Endothelial cell of umbilical vein (primary cell): ENCODE data around the gene CDS2. TPM values are rescaled to one million over a fixed set of nuclear protein-coding genes. Genes with fewer than 3 reads are reported as not detected.

Source experiments
- BruUV-seq: library from RNA; stranded (reverse); fragments of 400-500 nt; replicated peaks from 2 replicates; lab custom pipeline; 2021; lab: Mats Ljungman, UMichigan
- CTCF ChIA-PET: fragments of 300-600, 350-600 bp; sonication (Branson Sonifier 250); formaldehyde crosslinking; loops from one replicate; lab custom pipeline; 2021; ENCODE audit warnings: antibody characterized with exemption, inconsistent platforms; lab: Charles Lee
- POLR2A ChIA-PET: fragments of 300-600, 350-600 bp; sonication (Branson Sonifier 250); formaldehyde crosslinking; loops from one replicate; lab custom pipeline; 2021; ENCODE audit warnings: antibody characterized with exemption, inconsistent platforms; lab: Charles Lee
- DNase-seq: peaks from one replicate; pipeline ENCODE4 v3.0.0-alpha.2; 2011; ENCODE audit warnings: low read depth, low spot score
- FAIRE-seq: peaks from 2 replicates; lab custom pipeline; 2011; peaks lifted over from hg19 to GRCh38; lab: Jason Lieb, UNC
- H2AFZ ChIP-seq: 2 replicates; pipeline ENCODE4 v1.6.0; 2012; ENCODE audit warnings: low read depth, low read length, control low read depth, inconsistent platforms
- H3K27ac ChIP-seq: 2 replicates; pipeline ENCODE4 v1.5.1; 2011; ENCODE audit warnings: low read depth, mild to moderate bottlenecking, control low read depth, low read length, moderate library complexity; ENCODE audit not compliant: insufficient read depth
- H3K27me3 ChIP-seq, 2 experiments: 2 replicates each; pipeline versions ENCODE4 v1.6.0 to v1.6.1; 2011; ENCODE audit warnings: low read length in 2 of 2, mixed read lengths in 1 of 2; ENCODE audit not compliant: control insufficient read depth in 2 of 2, insufficient read depth in 2 of 2
- H3K36me3 ChIP-seq, 2 experiments: 2 replicates in 1 of 2; 3 replicates in 1 of 2; pipeline ENCODE4 v1.5.1; 2011; ENCODE audit warnings: low read length in 2 of 2, mild to moderate bottlenecking in 1 of 2, moderate library complexity in 1 of 2; ENCODE audit not compliant: control insufficient read depth in 2 of 2, insufficient read depth in 2 of 2; ENCODE audit errors: extremely low read depth in 1 of 2
- H3K4me1 ChIP-seq: 3 replicates; pipeline ENCODE4 v1.5.1; 2011; ENCODE audit warnings: mild to moderate bottlenecking, low read length; ENCODE audit not compliant: control insufficient read depth, insufficient read depth; ENCODE audit errors: extremely low read depth
- H3K4me2 ChIP-seq: 2 replicates; pipeline ENCODE4 v1.6.1; 2011; ENCODE audit warnings: low read length, control low read depth, mixed read lengths; ENCODE audit not compliant: insufficient read depth
- H3K4me3 ChIP-seq, 3 experiments: fragments of 200-600 bp in 1 of 3; sonication (generic), shearing (Covaris generic) in 1 of 3; replicated peaks in 1 of 3; 2 replicates each; pipeline ENCODE4 v1.5.1; 2011 to 2016; ENCODE audit warnings: control low read depth in 3 of 3, low read length in 3 of 3, mild to moderate bottlenecking in 2 of 3, inconsistent platforms in 1 of 3, low read depth in 1 of 3, moderate library complexity in 1 of 3; ENCODE audit not compliant: insufficient read depth in 1 of 3
- H3K79me2 ChIP-seq: 2 replicates; pipeline ENCODE4 v1.6.0; 2012; ENCODE audit warnings: low read length, inconsistent platforms; ENCODE audit not compliant: control insufficient read depth, insufficient read depth
- H3K9ac ChIP-seq: replicated peaks from 2 replicates; pipeline ENCODE3; 2011; ENCODE audit warnings: low read length, control low read depth; ENCODE audit not compliant: insufficient read depth; ENCODE audit errors: extremely low read depth
- H3K9me1 ChIP-seq: replicated peaks from 3 replicates; pipeline ENCODE4 v1.6.0; 2011; ENCODE audit warnings: mild to moderate bottlenecking, low read length; ENCODE audit not compliant: control insufficient read depth, insufficient read depth; ENCODE audit errors: extremely low read depth
- H3K9me3 ChIP-seq: replicated peaks from 2 replicates; pipeline ENCODE4 v1.5.1; 2012; ENCODE audit warnings: low read length, inconsistent platforms; ENCODE audit not compliant: control insufficient read depth, insufficient read depth
- H4K20me1 ChIP-seq: replicated peaks from 2 replicates; pipeline ENCODE3; 2011; ENCODE audit warnings: mild to moderate bottlenecking, low read length; ENCODE audit not compliant: control insufficient read depth, insufficient read depth; ENCODE audit errors: extremely low read depth
- CTCF ChIP-seq, 2 donors: IDR thresholded peaks; 1 replicate in 1 of 2; 2 replicates in 1 of 2; pipeline ENCODE4 v1.5.1; 2011; ENCODE audit warnings: low read length in 2 of 2, mild to moderate bottlenecking in 2 of 2, moderate library complexity in 2 of 2, control low read depth in 1 of 2, inconsistent platforms in 1 of 2, low read depth in 1 of 2; ENCODE audit not compliant: insufficient read depth in 1 of 2; ENCODE audit errors: extremely low read depth in 1 of 2
- EZH2 ChIP-seq: IDR thresholded peaks from 2 replicates; pipeline ENCODE4 v1.6.1; 2012; ENCODE audit warnings: borderline replicate concordance, low read depth, mild to moderate bottlenecking, moderate library complexity, low read length, inconsistent platforms; ENCODE audit not compliant: severe bottlenecking
- FOS ChIP-seq: IDR thresholded peaks from 2 replicates; pipeline ENCODE4 v1.6.1; 2011; ENCODE audit warnings: mild to moderate bottlenecking, low read length, moderate library complexity, borderline replicate concordance; ENCODE audit not compliant: insufficient read depth
- GATA2 ChIP-seq: IDR thresholded peaks from 2 replicates; pipeline ENCODE4 v1.7.0; 2011; ENCODE audit warnings: low read depth, mild to moderate bottlenecking, moderate library complexity, mixed read lengths, low read length; ENCODE audit not compliant: insufficient read length, insufficient read depth
- JUN ChIP-seq: IDR thresholded peaks from 2 replicates; pipeline ENCODE4 v1.6.1; 2011; ENCODE audit warnings: borderline replicate concordance, low read depth; ENCODE audit not compliant: insufficient read length, insufficient read depth
- MYC ChIP-seq: IDR thresholded peaks from one replicate; pipeline ENCODE4 v1.6.1; 2011; ENCODE audit warnings: mild to moderate bottlenecking, low read depth, low read length
- POLR2A ChIP-seq: IDR thresholded peaks from 2 replicates; pipeline ENCODE4 v1.6.1; 2012; ENCODE audit warnings: low read depth, mild to moderate bottlenecking, control low read depth, low read length
- POLR2AphosphoS5 ChIP-seq: IDR thresholded peaks from 2 replicates; pipeline ENCODE4 v1.6.1; 2012; ENCODE audit warnings: low read depth, mild to moderate bottlenecking, control low read depth, low read length, moderate library complexity; ENCODE audit not compliant: insufficient read depth
- dilution Hi-C: fragments of 300-500 bp; cut with MboI; formaldehyde crosslinking; loops from one replicate; pipeline ENCODE4 v1.15.0; 2019; ENCODE audit warnings: low sequenced_read_pairs; ENCODE audit not compliant: extremely low pct_ligation_motif_present
- intact Hi-C: fragments of 100-400 bp; cut with micrococcal nuclease; formaldehyde crosslinking; loops from one replicate; pipeline ENCODE4 v1.10.0; 2022
- polyA plus RNA-seq, 4 experiments: library from polyadenylated mRNA; depleted of rRNA in 3 of 4; stranded (reverse) in 3 of 4; unstranded in 1 of 4; fragments of >200 nt; gene quantifications; 2 replicates each; pipeline versions ENCODE4 v1.2.1 to v1.2.3, GENCODE V29; 2011 to 2012; ENCODE audit warnings: missing spikeins in 1 of 4
- total RNA-seq: library from RNA; stranded (reverse); gene quantifications from 2 replicates; pipeline ENCODE4 v1.2.3, GENCODE V29; 2021
- TF ChIP-seq, protein P1 (sequence below): IDR thresholded peaks from 2 replicates; pipeline ENCODE4 v1.6.1; 2011; ENCODE audit not compliant: insufficient read depth, insufficient read length

Gene CDS2
- total and polyA plus RNA-seq, 2 donors (not counting 3 experiments of a cell fraction or from before 2014, with no cell fraction given): 47.0 to 49.0 TPM

DNA sequence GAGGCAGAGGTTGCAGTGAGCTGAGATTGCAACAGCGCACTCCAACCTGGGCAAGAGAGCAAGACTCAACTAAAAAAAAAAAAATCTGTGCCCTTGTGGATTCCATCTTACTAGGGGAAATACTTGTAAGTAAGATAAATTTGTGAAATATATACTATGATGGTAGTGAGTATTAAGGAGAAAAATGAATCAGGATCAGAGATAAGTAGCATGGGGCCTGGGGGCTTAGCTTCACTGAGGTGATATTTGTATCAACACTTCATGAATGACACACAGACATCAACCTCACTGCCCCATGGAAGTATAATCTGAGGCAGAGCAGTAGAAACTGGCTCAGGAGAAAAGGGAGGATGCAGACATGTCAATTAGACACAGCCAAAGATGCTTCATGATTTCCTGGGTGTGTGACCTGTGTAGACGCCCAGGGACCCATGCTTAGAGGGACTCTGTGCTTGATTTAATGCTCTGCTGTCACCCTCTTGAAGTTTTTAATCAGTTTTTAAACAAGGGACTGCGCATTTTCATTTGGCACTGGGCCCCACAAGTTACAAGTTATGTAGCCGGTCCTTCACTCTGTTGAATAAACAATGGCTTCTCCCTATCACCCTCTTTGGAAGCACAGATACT lies 48.9 kb upstream of the CDS2 start:
- peak overlapping the region; percentile 39 for H3K27ac ChIP-seq
- intact Hi-C loops: no loop called here
- no peak for DNase-seq

More for the DNA sequence above, 48.9 kb upstream of the CDS2 start:
- H4K20me1 ChIP-seq: no peaks in the 10 kb centered on the region
- no peaks in the 10 kb centered on the region for H3K9me3 ChIP-seq
- H3K4me3 ChIP-seq: peak overlapping the region; percentile 2 to 59 (median 17)
- FAIRE-seq: no peak
- no peak for TF ChIP-seq EZH2
- TF ChIP-seq CTCF (IDR thresholded peaks at IDR 0.05; ENCODE audit: extremely low read depth in 1 of 2, insufficient read depth in 1 of 2, low read depth in 1 of 2, low read length in 2 of 2): no peak
- TF ChIP-seq POLR2A: no peak
- TF ChIP-seq FOS: no peak
- TF ChIP-seq MYC: no peak
- no peak for TF ChIP-seq GATA2
- TF ChIP-seq JUN: no peak
- TF ChIP-seq, protein P1, sequence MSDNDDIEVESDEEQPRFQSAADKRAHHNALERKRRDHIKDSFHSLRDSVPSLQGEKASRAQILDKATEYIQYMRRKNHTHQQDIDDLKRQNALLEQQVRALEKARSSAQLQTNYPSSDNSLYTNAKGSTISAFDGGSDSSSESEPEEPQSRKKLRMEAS: no peak
- TF ChIP-seq POLR2AphosphoS5: no peak
- H2AFZ ChIP-seq: peak overlapping the region; percentile 98
- H3K4me1 ChIP-seq: peaks cover 11% of the 10 kb centered on the region
- ChIA-PET POLR2A (no interaction called here), CTCF (interaction anchor here (1.1 kb wide), 1 partner anchor 23 kb away, joined by 3 read pairs; no protein-coding TSS in a partner anchor)
- peak overlapping the region; percentile 50 for H3K9ac ChIP-seq
- no peaks in the 10 kb centered on the region for H3K79me2 ChIP-seq
- no peaks in the 10 kb centered on the region for H3K36me3 ChIP-seq
- dilution Hi-C loops: no loop called here
- no TSS peak for BruUV-seq
- H3K9me1 ChIP-seq: no peaks in the 10 kb centered on the region
- peak overlapping the region; percentile 80 for H3K4me2 ChIP-seq
- no peaks in the 10 kb centered on the region for H3K27me3 ChIP-seq
